GM12873 (cell line): ENCODE data around the gene NUDT12.

Experiments used
- CTCF ChIP-seq: IDR thresholded peaks from 2 replicates; pipeline ENCODE4 v1.5.1; 2012; ENCODE audit warnings: low read depth, mild to moderate bottlenecking, moderate library complexity, low read length, control low read depth; ENCODE audit not compliant: insufficient read depth; ENCODE audit errors: missing control alignments

Gene NUDT12

GRCh38 chr5:103562453-103563157 is at the start of gene NUDT12:
NUDT12 (minus strand) TSS chr5:103562789; CDS start chr5:103560248, 2,541 bp downstream.
- TF ChIP-seq CTCF: no peak

- no peak for TF ChIP-seq CTCF
These were observed 44.8 kb upstream of the NUDT12 start for GRCh38 chr5:103607346-103607745.

DNA sequence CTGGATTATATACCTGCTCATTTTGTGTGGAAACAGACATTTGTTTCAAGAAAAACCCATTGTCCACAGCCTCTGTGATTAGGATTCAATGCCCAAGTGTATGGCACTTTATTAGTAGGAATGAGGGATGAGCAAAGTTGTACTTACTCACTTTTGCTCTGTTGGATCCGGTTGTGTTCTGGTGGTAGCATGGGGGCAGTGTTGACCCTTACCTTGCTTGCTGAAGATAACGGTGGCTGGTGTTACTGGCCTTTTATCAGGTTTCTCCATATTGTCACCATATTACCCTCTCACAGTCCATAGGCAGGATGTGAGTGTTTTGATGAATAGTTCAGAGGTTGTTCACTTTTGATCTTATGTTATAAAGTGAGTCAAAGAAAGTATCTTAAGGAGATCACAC is 42.7 kb upstream of the NUDT12 start:
- TF ChIP-seq CTCF: no peak

GRCh38 chr5:103602438-103602837 is 39.8 kb upstream of the NUDT12 start:
- TF ChIP-seq CTCF: no peak

GRCh38 chr5:103601314-103601713 is 38.7 kb upstream of the NUDT12 start:
- no peak for TF ChIP-seq CTCF

DNA sequence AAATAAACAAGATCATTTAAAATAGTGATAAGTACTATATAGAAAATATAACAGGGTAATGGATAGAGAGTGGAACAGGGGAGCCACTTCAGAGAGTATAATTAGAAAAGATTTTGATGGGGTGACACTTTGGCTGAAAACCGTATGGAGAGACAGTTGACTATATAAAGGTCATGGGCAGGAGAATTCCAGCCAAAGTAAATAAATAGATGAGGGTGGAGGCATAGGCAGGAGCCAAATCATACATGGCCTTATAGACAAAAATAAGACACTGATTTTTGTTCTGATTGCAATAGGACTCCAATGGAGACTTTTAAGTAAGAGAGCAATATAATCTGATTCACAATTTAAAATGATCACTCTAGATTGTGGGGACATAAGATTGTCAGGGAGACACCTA is 37.5 kb upstream of the NUDT12 start:
- no peak for TF ChIP-seq CTCF

- no peak for TF ChIP-seq CTCF
These were observed 36.5 kb upstream of the NUDT12 start for GRCh38 chr5:103598997-103599566.
